T-helper 1 cell treated with Interleukin-12 subunit alpha and Interleukin-12 subunit beta and Interleukin-4 antibody, amounts not matched to agents 30 μg/mL and 1 μg/mL, for 36 hours (primary cell): ENCODE measurements around the gene CYB561D2.

ENCODE experiments used
- H3K27ac Mint-ChIP-seq: one replicate; pipeline ENCODE4 v1.8.0; 2021; ENCODE audit warnings: mild to moderate bottlenecking, mixed read lengths
- H3K27me3 Mint-ChIP-seq: one replicate; pipeline ENCODE4 v1.8.0; 2021; ENCODE audit warnings: low read depth, mixed read lengths
- H3K36me3 Mint-ChIP-seq: one replicate; pipeline ENCODE4 v1.8.0; 2021; ENCODE audit warnings: low read depth, mixed read lengths
- H3K4me1 Mint-ChIP-seq: one replicate; pipeline ENCODE4 v1.8.0; 2021; ENCODE audit warnings: low read depth, mixed read lengths
- H3K4me3 Mint-ChIP-seq: one replicate; pipeline ENCODE4 v1.8.0; 2021; ENCODE audit warnings: mild to moderate bottlenecking, moderate library complexity, mixed read lengths
- H3K9me3 Mint-ChIP-seq: one replicate; pipeline ENCODE4 v1.8.0; 2021; ENCODE audit warnings: mixed read lengths

The CYB561D2 gene

DNA sequence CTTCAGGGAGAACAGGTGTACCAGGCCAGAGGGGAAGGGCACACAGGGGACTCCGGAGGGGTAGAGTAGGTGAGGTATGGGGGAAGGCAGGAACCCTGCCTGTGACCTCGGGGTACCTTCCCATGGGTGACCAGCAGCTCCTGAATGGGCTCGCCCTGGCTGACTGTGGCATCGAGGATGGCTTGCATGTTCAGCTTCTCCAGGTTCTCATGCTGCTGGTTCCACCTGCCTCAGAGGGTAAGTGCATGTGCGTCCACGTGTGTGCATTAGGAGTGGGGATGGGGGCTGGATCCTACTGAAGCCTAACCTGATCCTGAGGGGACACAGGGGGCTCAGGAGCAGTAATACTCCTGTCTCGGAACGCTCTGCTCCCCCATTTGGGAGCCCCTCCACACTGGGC is 5.7 kb upstream of the CYB561D2 start:
- H3K4me3 Mint-ChIP-seq = no peak overlapping the region
- peaks cover 34% of the 10 kb centered on the region for H3K4me1 Mint-ChIP-seq
- H3K27ac Mint-ChIP-seq = no peak overlapping the region
- no peaks in the 10 kb centered on the region for H3K9me3 Mint-ChIP-seq
- peaks cover 18% of the 10 kb centered on the region for H3K36me3 Mint-ChIP-seq
- H3K27me3 Mint-ChIP-seq = no peaks in the 10 kb centered on the region

DNA sequence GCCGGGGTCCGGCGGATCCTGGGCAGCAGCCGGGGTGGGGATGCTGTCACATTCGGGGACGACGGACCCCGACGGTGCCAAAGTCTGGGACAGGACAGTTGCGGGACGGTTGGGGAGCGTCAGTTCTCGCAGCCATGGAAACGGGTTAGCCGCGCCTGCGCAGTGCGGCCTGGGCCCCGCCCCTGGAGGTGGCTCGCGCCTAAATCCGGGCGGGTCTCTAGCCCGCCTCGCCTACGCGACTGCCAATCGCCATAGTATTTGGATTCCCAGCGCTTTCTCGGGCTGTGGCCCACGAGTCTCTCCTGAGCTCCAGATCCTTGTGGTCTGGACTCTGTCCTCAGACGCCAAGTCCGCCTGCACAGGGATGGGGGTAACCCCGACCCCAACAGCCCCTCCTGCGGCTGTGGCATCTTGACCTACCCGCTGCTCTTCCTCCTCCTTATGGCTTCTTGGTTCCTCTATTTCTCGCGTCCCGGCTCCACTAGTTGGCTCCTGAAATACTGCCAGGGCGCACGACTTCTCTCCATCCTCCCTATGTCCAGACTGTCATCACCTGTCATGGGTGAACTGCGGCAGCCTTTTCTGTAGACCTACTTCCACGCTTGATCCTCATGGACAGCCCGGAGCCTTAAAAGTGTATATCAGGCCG is 5.0 kb upstream of the CYB561D2 start, which contains the start of gene ZMYND10:
Gene ZMYND10, minus strand, starts transcription at position 147 of the 649 bp plus-strand sequence. CDS start 153 bp downstream, outside the sequence.
- Mint-ChIP-seq H3K4me1 (peaks cover 39% of the 10 kb centered on the region), H3K4me3 (peak within 1 kb of the TSS; percentile 85), H3K27ac (peak within 1 kb of the TSS; percentile 36), H3K9me3 (no peaks in the 10 kb centered on the region), H3K36me3 (peaks cover 20% of the 10 kb centered on the region), H3K27me3 (no peaks in the 10 kb centered on the region)

DNA sequence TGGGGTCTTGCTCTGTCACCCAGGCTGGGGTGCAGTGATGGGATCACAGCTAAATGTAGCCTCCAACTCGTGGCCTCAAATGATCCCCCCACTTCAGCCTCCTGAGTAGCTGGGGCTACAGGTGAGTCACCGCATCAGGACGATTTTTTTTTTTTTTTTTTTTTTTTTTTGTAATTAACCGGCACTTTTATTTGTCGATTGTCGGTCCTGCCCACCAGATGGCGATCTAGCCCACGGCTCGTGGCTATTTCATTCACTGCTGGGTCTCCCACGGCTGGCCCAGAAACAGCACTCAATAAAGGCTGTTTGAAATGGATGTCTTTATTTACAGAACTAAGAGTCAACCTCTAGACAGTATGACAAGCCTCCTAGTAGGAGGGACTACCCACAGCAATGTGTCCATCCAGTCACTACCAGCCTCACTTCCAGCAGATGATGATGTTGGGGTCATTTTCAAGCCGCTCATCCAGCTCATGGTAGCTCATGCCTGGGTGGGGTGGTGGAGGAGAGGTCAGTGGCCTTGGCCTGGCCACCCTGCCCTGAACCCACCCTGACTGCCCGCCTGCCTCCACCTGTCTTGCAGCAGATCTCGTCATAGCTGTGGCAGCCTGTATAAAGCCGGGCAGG is 3.4 kb upstream of the CYB561D2 start:
- Mint-ChIP-seq H3K4me1 (peaks cover 44% of the 10 kb centered on the region), H3K4me3 (no peak overlapping the region), H3K36me3 (peaks cover 26% of the 10 kb centered on the region), H3K27ac (no peak overlapping the region), H3K27me3 (no peaks in the 10 kb centered on the region), H3K9me3 (no peaks in the 10 kb centered on the region)

DNA sequence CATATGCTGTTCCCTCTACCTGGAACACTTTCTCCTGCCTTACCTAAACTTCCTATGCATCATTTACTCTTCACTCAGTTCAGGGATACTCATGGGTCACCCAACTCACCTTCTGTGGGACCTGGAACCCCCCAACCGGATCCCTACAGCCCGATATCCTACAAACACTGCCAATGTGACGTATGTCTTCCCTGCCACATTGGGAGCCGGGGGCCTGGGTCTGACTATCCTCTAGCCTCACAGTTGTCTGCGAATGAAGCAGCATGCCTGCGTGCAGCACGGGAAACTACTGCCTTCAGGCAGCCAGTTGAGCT is 492 bp upstream of the CYB561D2 start:
- H3K27ac Mint-ChIP-seq = peak overlapping the region; percentile 97
- H3K9me3 Mint-ChIP-seq = no peaks in the 10 kb centered on the region
- H3K36me3 Mint-ChIP-seq = peaks cover 38% of the 10 kb centered on the region

DNA sequence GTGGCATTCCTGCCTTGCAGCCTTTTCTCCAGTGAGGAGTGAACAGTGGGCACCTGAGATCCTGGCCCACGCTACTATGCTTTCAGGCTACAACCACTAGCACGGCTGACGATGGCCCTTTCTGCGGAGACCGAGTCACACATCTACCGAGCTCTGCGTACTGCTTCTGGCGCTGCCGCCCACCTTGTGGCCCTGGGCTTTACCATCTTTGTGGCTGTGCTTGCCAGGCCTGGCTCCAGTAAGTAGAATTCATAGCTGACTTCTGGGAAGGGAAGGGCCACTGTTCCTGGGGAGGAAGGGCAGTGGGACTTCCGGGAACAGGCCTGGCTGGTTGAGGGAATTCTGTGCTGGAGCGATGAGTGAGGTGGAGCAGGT is 648 bp downstream of the CYB561D2 start:
- Mint-ChIP-seq H3K36me3 (peaks cover 41% of the 10 kb centered on the region), H3K4me1 (peaks cover 37% of the 10 kb centered on the region)

More for the DNA sequence above, 492 bp upstream of the CYB561D2 start:
- H3K4me3 Mint-ChIP-seq = peak overlapping the region; percentile 91
- H3K4me1 Mint-ChIP-seq = peaks cover 40% of the 10 kb centered on the region
- no peaks in the 10 kb centered on the region for H3K27me3 Mint-ChIP-seq

DNA sequence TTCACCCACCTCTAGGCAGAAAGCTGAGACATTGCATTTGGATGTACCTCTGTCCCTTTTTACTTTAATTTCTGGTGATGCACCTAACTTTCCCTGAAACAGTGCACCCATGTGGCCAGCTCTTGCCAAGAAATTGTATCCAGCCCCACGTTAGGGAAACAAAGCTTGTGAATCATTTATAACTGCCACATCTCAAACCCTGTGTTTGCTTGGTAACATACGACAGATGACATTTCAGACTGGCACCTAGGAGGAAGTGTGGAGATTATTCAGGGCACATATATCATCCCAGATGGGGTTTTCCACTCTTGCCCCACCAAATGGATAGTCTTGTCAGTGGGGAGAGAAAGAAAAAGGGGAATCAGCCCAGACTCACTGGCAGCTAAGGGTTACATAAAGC is 2.1 kb downstream of the CYB561D2 start:
- H3K4me3 Mint-ChIP-seq = no peak overlapping the region
- peaks cover 46% of the 10 kb centered on the region for H3K4me1 Mint-ChIP-seq

More for the DNA sequence above, 648 bp downstream of the CYB561D2 start:
- Mint-ChIP-seq H3K27ac (peak overlapping the region; percentile 97), H3K4me3 (peak overlapping the region; percentile 91), H3K27me3 (no peaks in the 10 kb centered on the region), H3K9me3 (no peaks in the 10 kb centered on the region)

DNA sequence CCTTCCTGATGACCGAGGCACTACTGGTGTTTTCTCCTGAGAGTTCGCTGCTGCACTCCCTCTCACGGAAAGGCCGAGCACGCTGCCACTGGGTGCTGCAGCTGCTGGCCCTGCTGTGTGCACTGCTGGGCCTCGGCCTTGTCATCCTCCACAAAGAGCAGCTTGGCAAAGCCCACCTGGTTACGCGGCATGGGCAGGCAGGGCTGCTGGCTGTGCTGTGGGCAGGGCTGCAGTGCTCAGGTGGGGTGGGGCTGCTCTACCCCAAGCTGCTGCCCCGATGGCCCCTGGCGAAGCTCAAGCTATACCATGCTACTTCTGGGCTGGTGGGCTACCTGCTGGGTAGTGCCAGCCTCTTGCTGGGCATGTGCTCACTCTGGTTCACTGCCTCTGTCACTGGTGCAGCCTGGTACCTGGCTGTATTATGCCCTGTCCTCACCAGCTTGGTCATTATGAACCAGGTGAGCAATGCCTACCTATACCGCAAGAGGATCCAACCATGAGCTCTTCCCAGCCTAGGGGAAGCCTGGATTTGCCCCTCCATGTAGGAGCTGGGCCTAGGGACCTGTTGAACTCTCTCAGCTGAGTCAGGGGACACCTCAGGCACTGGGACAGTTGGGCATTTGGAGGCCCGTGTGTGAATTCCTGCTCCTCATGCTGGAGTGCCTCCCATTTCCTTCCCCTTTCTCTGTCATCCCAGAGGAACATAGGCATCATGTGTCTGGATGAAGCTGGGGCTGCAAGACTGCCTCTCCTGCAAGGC is 2.8 kb downstream of the CYB561D2 start:
- H3K36me3 Mint-ChIP-seq = peaks cover 35% of the 10 kb centered on the region
- no peak overlapping the region for H3K4me3 Mint-ChIP-seq
- peaks cover 47% of the 10 kb centered on the region for H3K4me1 Mint-ChIP-seq
- H3K27me3 Mint-ChIP-seq = no peaks in the 10 kb centered on the region
- H3K9me3 Mint-ChIP-seq = no peaks in the 10 kb centered on the region
- H3K27ac Mint-ChIP-seq = no peak overlapping the region

More for the DNA sequence above, 2.1 kb downstream of the CYB561D2 start:
- Mint-ChIP-seq H3K9me3 (no peaks in the 10 kb centered on the region), H3K36me3 (peaks cover 37% of the 10 kb centered on the region), H3K27me3 (no peaks in the 10 kb centered on the region), H3K27ac (peak overlapping the region; percentile 31)

DNA sequence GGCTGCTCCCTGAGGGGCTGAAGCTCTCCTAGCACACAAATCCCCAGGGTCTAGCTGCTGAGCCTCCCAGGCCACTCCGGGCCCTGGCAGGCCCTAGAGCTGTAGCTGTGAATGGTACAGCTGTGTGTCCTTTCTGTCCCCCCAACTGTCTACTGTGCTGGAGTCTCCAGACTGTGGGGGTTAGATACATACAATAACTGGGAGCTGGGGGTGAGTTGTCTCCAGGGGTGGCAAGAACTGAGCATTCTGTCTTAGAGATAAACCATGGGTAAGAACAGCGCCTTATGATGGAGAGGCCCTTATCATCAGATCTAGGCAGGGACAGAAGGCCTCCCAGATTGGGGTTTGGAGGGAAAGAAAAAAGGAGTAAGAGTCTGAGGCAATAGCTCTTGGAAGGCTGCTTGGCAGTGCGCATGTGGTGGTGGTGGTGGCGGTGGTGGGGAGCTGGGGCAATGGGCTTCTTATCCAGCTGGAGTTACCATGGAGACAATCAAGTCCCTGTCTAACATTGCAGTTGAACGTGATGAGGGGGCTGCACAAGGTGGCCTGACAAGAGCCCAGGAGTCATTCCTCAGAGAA is 3.6 kb downstream of the CYB561D2 start:
- peak overlapping the region; percentile 7 for H3K4me3 Mint-ChIP-seq
- H3K9me3 Mint-ChIP-seq = no peaks in the 10 kb centered on the region
- H3K4me1 Mint-ChIP-seq = peaks cover 46% of the 10 kb centered on the region
- H3K36me3 Mint-ChIP-seq = peaks cover 36% of the 10 kb centered on the region
- peak overlapping the region; percentile 53 for H3K27ac Mint-ChIP-seq
- no peaks in the 10 kb centered on the region for H3K27me3 Mint-ChIP-seq

DNA sequence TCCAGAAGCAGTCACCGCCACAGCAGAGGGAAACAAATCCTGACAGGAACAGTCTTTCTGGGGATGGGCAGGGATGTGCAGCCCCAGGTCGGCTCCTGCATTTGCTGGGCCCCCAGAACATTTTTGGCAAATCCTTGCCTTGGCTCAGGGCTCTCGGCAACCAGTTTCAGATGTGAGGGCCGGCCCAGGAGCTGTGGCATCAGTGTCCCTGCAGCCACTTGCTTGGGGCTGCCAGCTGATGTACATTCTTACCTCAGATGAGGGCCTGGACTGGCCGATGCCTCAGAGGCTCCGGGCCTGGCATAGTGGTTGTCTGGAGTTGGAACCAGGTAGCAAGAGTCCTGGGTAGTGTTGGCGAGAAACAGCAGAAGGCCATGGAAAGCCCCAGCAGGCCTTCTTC is 4.2 kb downstream of the CYB561D2 start:
- Mint-ChIP-seq H3K9me3 (no peaks in the 10 kb centered on the region), H3K4me3 (no peak overlapping the region), H3K4me1 (peaks cover 48% of the 10 kb centered on the region), H3K27me3 (no peaks in the 10 kb centered on the region), H3K27ac (no peak overlapping the region), H3K36me3 (peaks cover 37% of the 10 kb centered on the region)

DNA sequence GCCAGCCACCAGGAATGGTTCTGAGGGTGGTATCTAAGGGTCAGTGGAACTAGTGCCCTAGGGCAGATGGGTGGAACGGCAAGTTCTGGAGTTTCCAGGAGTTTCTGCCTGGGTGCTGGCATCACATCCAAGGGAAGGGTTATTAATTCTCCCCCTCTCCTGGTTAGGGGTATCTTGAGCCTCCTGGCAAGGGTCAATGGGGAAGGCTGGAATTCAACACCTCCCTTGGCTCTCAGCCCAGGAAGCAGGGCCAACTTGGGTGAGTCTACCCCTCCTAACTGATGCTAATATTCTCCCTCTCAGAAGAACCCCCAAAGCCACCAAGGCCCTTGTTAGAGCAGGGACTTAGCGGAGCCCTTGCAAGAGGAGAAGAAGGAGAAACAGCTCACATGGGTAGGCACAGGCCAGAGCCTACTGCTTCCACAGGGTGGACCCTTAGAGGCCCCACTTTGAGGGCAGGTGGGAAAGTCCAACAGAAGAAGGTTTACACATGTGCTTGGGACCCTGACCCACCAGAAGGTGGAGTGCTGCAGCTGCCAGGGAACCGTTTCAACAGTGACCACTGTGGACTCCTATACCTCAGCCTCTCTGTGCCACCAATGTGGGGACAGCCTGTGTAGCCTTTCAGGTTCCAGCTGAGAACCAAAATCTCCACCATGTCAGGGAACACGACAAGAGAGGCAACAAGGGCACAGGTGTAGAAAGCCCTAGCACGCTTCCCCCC is 5.3 kb downstream of the CYB561D2 start:
- Mint-ChIP-seq H3K27ac (peak overlapping the region; percentile 59), H3K36me3 (peaks cover 33% of the 10 kb centered on the region), H3K4me1 (peaks cover 42% of the 10 kb centered on the region), H3K4me3 (peak overlapping the region; percentile 98), H3K27me3 (no peaks in the 10 kb centered on the region), H3K9me3 (no peaks in the 10 kb centered on the region)

DNA sequence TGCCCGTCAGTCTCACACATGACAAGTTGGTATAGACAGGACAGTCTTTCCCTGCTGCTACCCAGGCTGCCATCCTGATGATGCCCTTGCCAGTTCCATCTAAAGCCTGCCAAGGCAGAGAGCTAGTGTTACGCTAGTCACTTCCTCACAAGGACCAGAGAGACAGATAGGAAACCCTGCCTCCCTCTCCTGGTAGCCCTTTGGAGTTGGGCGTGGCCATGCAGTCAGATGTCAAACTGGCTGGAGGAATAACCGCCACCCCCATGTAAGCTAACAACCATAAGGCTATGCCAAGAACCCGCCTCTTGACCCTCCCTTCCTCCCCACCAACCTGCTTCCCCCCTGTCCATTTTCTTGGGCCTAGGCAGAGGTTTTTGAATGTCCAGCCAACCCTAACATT is 5.9 kb downstream of the CYB561D2 start:
- Mint-ChIP-seq H3K9me3 (no peaks in the 10 kb centered on the region), H3K27ac (peak overlapping the region; percentile 59), H3K36me3 (peaks cover 27% of the 10 kb centered on the region), H3K27me3 (no peaks in the 10 kb centered on the region), H3K4me3 (peak overlapping the region; percentile 98), H3K4me1 (peaks cover 36% of the 10 kb centered on the region)

DNA sequence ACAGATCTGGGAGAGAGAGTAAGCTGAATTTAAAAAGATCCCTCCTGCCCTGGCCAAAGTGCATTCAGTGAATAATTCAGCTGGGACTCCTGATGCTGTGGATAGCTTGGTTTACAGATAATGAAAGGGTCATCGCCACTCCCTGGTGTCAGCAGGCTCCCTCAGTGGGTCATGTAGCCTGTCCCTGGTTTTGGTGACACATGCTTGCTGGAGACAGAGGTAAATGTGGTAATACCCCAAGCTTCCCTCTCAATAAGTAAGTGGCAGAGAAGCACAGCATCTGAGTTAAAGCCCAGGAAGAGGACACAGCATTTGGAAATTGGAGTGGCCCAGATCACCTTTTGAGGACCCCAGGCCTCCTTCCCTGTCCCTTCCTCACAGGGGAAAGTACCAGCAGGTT is 6.8 kb downstream of the CYB561D2 start:
- peaks cover 32% of the 10 kb centered on the region for H3K4me1 Mint-ChIP-seq
- H3K4me3 Mint-ChIP-seq = peak overlapping the region; percentile 98
- no peak overlapping the region for H3K27ac Mint-ChIP-seq
- no peaks in the 10 kb centered on the region for H3K27me3 Mint-ChIP-seq
- H3K9me3 Mint-ChIP-seq = no peaks in the 10 kb centered on the region
- H3K36me3 Mint-ChIP-seq = peaks cover 29% of the 10 kb centered on the region

DNA sequence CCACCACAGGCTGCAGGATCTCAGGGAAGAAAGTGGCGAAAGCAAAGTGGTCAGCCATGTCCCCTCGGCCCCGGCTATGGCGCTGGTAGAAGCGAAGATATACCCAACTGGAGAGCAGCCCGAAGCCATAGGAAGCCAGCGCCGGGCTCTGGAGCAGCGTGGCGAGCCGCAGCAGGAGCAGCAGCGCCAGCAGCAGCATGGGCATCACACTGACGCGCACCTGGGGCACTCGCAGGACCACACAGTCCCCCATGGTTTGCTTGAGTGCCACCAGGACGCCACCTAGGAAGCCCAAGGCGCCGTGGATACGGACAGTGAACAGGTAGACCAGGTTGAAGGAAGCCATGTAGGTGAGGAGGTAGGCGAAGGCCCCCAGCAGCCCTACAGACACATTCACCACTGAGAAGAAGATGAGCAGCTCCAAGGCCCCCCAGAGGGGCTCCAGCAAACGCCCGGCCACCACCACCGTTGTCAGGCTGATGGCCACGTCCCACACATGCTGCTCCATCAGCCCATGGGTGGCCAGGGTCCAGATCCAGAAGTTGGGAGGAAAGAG is 7.8 kb downstream of the CYB561D2 start:
- peak overlapping the region; percentile 98 for H3K4me3 Mint-ChIP-seq
- H3K27me3 Mint-ChIP-seq = no peaks in the 10 kb centered on the region
- peaks cover 24% of the 10 kb centered on the region for H3K36me3 Mint-ChIP-seq
- H3K9me3 Mint-ChIP-seq = no peaks in the 10 kb centered on the region
- peak overlapping the region; percentile 69 for H3K27ac Mint-ChIP-seq
- H3K4me1 Mint-ChIP-seq = peaks cover 32% of the 10 kb centered on the region
